ENCODE results near the gene ATRNL1.

ATRNL1 gene

DNA sequence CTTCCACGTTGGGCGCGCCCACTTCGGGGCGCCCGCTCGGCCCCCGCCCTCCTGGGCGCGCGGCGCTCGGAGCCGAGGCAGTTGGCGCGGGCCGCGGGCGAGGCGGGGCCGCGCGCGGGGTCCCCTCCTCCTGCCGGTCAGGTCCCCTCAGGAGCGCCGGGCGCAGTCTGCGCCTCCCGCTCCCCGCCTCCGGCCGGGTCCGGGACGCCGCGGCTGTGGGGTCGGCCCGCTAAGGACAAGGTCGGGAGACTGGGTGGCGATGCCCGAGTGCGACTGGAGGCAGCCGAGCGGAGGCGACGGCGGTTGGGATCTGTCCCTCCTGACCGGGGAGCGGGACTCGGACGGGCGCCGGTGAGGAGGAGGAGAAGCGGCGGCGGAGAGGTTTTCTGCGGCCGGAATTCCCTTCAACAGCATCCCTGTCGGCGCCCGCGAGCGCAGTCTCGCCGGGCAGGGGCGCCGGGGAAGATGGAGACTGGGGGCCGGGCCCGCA, at the start of gene ATRNL1:
TSS of gene ATRNL1 (plus strand) at position 80 of the 490 bp plus-strand sequence. CDS start at position 466, 386 bp downstream.
- no peak for DNase-seq

GRCh38 chr10:115043719-115044118, 49.4 kb upstream of the ATRNL1 start:
- DNase-seq, result no peak

- DNase-seq, result no peak
These were observed 48.3 kb upstream of the ATRNL1 start for GRCh38 chr10:115044891-115045290.

- no peak for DNase-seq
These were observed 47.7 kb upstream of the ATRNL1 start for GRCh38 chr10:115045499-115045898.

DNA sequence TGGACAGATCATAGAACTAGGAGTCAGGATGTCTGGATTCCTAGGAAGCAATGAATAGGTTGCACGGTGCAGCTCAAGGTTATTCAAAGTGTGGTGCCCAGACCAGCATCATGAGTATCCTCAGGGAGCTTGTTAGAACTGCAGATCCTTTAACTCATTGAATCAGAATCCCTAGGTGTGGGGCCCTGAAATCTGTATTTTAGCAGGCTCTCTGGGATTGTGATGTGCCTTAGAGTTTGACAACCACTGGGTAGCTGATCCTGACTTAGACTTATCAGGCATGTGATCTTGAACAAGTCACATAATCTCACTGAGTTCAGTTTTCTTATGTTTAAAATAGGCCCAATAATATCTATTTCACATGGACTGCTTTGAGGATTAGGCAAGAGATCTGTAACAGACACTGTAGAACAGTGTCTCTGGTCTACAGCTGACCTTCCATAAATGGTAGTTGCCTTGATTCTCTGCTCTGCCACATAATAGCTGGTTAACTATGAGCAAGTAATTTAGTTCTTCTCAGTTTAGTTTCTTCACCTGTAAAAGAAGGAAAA, 46.4 kb upstream of the ATRNL1 start:
- DNase-seq, result no peak

DNA sequence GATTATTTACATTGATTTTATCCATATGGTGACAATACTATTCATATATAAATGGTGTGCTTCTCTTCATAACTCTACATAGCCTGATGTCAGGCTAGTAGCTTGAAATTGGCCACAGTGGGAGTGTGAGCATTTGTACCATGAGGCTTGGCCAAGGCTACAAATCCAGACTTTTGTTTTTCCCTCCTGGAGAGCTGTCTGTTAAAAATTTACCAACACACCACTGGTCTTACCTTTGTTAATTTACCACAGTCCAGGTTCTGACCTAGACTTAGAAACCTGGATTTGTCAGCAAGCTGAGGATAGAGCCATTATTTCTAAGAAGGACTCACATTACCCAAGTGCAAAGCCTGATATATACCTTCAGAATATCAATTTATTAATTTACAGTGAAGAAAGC, 45.5 kb upstream of the ATRNL1 start:
- no peak for DNase-seq

DNA sequence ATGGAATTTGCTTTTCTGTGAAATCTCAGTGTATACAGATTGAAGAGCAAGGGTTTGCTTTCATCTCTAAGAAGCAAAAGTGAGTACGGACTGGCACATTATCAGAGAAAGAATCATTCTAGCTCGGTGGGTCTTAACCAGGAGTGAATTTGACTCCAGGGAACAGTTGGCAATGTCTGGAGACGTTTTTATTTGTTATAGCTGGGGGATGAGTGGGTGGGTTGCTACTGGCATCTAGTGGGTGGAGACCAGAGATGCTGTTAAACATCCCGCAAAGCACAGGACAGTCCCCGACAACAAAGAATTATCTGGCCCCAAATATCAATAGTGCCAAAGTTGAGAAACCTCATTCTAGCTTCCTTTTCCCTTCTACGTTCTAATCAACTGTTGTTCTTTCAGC, 43.8 kb upstream of the ATRNL1 start:
- no peak for DNase-seq

GRCh38 chr10:115049960-115050359, 43.2 kb upstream of the ATRNL1 start:
- DNase-seq, result no peak

- no peak for DNase-seq
These were observed 42.7 kb upstream of the ATRNL1 start for GRCh38 chr10:115050375-115051010.

DNA sequence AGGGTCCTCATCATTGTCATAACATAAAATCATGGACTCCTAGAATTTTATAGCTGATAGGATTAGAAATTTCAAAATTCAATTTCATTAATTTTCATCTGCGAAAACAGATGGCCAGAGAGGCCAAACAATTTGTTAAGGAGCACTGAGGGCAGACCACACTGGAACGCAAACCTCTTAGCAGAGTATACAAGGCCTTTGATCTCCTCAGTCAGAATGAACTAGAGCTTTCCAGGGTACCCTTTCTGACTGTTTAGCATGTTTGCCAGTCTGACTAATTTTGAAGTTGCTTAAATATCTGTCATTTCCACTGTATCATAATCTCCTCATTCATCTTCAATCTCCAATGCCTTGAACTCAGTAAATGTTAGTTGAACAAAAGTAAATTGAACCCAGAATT, 41.9 kb upstream of the ATRNL1 start:
- no peak for DNase-seq

GRCh38 chr10:115052226-115052625, 40.9 kb upstream of the ATRNL1 start:
- DNase-seq, result no peak

- no peak for DNase-seq
These were observed 40.4 kb upstream of the ATRNL1 start for GRCh38 chr10:115052728-115053127.

DNA sequence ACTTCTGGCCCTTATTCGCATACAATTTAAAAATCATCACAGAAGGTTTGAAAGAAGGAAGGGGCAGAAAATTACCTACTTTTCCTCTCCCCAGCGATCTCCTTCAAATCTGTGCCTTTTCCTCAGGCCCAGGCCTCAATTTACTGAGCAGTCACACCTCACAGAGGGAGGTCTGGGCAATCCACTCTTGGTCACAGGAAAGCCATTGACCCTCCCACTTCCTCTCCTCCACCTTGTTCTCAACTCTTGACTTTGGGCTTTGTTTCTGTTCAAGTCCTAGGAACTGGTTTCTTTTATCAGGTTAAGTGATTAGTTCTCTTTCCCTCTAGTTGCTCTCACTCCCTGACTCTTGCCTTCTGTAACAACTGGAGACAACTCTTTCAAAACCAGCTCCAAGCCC, 37.0 kb upstream of the ATRNL1 start:
- DNase-seq, result no peak

DNA sequence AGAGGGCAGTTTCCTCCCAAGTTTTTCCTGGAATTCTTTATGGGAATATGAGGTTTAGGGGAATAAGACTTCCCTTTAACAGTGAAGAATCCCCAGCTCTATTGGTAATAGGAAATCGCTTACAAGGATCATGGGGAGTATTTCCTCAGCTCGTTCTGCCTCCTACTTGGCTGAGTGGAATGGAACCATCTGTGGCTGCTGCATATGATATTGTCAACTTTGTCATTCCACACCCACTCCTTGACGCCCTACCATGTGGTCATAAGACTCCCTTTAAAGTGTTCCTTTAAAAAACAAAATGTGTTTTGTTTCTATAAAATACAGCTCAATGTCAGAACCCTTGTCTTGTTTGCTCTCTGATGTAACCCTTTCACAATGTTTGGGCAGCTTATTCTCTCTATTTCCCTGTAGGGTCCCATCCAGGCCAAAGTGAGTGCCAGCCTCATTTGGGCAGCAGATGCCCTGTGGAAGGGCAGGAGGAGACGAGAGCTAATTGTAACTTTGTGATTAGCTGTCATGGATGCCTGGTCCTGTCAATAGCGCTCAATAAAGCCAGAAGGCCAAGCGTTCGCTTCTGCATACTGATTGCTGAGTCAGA, 33.8 kb upstream of the ATRNL1 start:
- DNase-seq, result no peak

- DNase-seq, result no peak
These were observed 29.2 kb upstream of the ATRNL1 start for GRCh38 chr10:115063701-115064658.

- DNase-seq, result no peak
These were observed 27.4 kb upstream of the ATRNL1 start for GRCh38 chr10:115065801-115066200.

DNA sequence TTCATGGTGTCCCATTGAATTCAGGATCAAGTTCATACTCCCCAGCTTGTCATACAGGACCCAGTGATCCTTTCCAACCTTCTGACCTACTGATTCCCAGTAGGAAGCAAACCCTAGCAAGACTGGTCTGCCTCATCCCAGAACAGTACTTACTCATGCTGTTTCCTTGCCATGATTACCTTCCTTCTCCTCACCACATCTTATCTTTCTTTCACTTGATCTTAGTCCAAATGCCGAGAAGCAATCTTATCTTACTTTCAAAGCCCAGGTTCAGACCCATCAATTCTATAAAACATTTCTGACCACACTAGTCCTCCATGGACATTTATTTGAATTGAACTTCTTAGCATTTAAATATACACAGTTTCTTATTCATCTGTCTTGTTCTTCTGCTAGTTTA, 26.6 kb upstream of the ATRNL1 start:
- DNase-seq, result no peak

DNA sequence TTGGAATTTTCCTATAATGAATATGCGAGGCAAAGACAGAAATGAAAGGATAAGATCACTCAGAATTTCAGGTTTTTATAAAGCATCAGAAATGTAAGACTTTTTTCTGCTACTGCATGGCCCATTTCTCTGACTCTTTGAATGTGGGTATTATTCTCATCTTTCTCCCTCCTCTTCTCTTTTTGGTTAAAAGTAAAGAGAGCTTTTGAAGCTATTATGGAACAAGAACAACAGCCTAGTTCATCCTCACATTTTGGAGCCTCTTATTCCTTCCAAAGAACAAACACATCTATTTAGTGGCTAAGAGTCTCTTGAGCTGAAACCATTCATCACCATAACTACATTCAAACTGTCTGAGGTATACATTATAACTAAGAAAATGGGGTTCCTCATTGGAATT, 19.4 kb upstream of the ATRNL1 start:
- DNase-seq, result no peak

DNA sequence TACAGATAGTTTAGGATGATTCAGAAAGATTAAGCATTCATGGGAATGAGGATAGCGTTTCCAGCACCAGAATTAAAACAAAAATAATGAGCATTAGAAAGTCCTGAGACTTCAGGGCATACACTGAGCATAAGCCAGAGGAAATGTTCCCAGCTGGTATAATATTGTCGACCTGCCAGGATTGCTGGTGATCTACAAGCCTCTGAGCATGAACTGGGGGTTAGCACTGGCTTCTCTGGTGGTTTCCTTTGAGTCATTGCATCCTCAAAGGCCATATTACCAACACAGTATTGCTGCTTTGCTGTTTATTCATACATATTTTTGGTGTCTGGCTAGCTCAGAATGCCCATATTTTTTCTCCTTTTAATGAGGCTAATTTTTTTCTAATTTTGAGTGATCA, 10.7 kb upstream of the ATRNL1 start:
- no peak for DNase-seq

- DNase-seq, result no peak
These were observed 8.8 kb upstream of the ATRNL1 start for GRCh38 chr10:115084277-115084850.

DNA sequence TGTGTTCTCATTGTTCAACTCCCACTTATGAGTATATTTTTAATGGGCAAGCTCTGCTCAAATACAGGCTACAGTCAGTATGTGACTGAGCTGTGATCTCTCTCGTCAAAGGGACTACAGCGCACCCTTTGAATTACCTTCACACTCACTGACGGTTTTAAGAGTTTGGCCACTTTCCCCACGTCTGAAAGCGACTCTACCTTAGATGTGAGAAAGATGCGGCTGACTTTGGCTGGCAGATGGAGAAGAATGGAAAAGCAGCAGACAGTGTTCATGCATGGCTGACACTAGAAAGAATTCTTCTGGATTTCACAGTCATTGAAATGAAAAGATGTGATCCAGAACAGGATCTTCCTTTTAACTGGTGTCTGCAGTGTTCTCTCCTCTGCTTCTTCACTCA, 2.0 kb upstream of the ATRNL1 start:
- DNase-seq, result no peak

DNA sequence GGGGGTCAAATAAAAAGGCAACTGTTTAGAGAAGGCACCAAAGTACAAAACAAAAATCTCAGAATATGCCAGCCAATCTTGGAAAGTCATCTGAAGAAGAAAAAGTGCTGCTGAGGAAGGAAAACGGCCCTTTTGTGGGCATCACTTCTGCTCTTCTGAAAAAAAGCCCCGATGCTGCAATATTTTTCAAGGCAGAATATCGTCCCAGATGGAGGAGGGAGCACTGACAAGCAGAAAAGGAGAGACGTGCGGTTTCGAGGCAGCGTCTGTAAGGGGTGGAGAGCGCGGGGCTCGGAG, 959 bp upstream of the ATRNL1 start:
- DNase-seq, result no peak

- DNase-seq, result peak; percentile 66
These were observed 445 bp upstream of the ATRNL1 start for GRCh38 chr10:115092555-115093285.

All from activated effector memory CD4-positive, alpha-beta T cell treated with anti-CD3 and anti-CD28 coated beads, Interleukin-2, amount 50 U/mL, for 16 hours (primary cell).